ENCODE measurements around the gene CASP4. TPM values are rescaled to one million over a fixed set of nuclear protein-coding genes. Genes with fewer than 3 reads are reported as not detected.

The CASP4 gene
- total and polyA plus RNA-seq, 9 of the 15 experiments (the other 6 are each of a cell fraction or from before 2014, with no cell fraction given) = 0.15 to 0.42 (median 0.27) TPM; not detected in 1

- no peak for TF ChIP-seq ARID1B (IDR thresholded peaks at IDR 0.05)
These were observed 69.7 kb downstream of the CASP4 start (continued) for GRCh38 chr11:104898685-104899013.

- no peak within 1 kb of the TSS for H2AFZ ChIP-seq (ENCODE audit: low read depth, low read length)
- H3K4me2 ChIP-seq (ENCODE audit: insufficient read depth, low read length) = no peak within 1 kb of the TSS
- POLR2A ChIA-PET = no interaction called here
- no TSS peak for BruUV-seq (replicated peaks)
- no peaks in the 10 kb centered on the region for H3K79me2 ChIP-seq (ENCODE audit: control insufficient read depth, insufficient read depth, low read length)
- H3K4me1 ChIP-seq (replicated peaks in 1 of 2; ENCODE audit: control insufficient read depth in 2 of 2, insufficient read depth in 2 of 2, low read length in 2 of 2) = no peaks in the 10 kb centered on the region
- no peaks in the 10 kb centered on the region for H3K36me3 ChIP-seq (ENCODE audit: control insufficient read depth, insufficient read depth, low read length)
- 2% methylated on average over 9 of the region's 9 CpGs for WGBS (ENCODE audit: insufficient coverage, low coverage, missing lambda C conversion rate)
- H3K9me3 ChIP-seq (replicated peaks; ENCODE audit: control insufficient read depth, insufficient read depth, low read depth, low read length) = no peaks in the 10 kb centered on the region
- H3K4me3 ChIP-seq = no peak within 1 kb of the TSS
- FAIRE-seq (no peak), DNase-seq (ENCODE audit: extremely low read depth in 1 of 4, low spot score in 3 of 4) (no peak), ATAC-seq (no peak)
- H3K9me1 ChIP-seq (ENCODE audit: control insufficient read depth, insufficient read depth, low read length) = no peaks in the 10 kb centered on the region
- no peak for TF ChIP-seq KDM5B (IDR thresholded peaks at IDR 0.05; ENCODE audit: insufficient replicate concordance, low read depth, low read length)
- TF ChIP-seq TCF7 (IDR thresholded peaks at IDR 0.05; ENCODE audit: borderline replicate concordance) = no peak
- no peak for TF ChIP-seq BMI1 (IDR thresholded peaks at IDR 0.05; ENCODE audit: low read length)
- TF ChIP-seq ZNF77 (CRISPR knock-in tag; IDR thresholded peaks at IDR 0.05) = no peak
- H3K27me3 ChIP-seq (ENCODE audit: control insufficient read depth in 2 of 2, insufficient read depth in 2 of 2, low read length in 2 of 2) = no peaks in the 10 kb centered on the region
- no peak within 1 kb of the TSS for H3K9ac ChIP-seq (ENCODE audit: insufficient read depth in 1 of 2, low read depth in 2 of 2, low read length in 2 of 2)
- CTCF ChIA-PET (ENCODE audit: low intra/inter-chr PET ratio) = no interaction called here
- H4K20me1 ChIP-seq (replicated peaks; ENCODE audit: control insufficient read depth, insufficient read depth, low read length) = no peaks in the 10 kb centered on the region
- intact Hi-C loops (cut with micrococcal nuclease) (no loop called here), in situ Hi-C loops (cut with MboI) (no loop called here)
- H3K27ac ChIP-seq (ENCODE audit: extremely low read depth, low read depth, low read length) = no peak within 1 kb of the TSS
These were observed 70.3 kb downstream of the CASP4 start, which contains the start of gene CASP12 for GRCh38 chr11:104897891-104898684. CASP12 (minus strand) TSS chr11:104898460.

All from K562 (cell line).